WTC11 (cell line): ENCODE data around the gene SGCA. TPM values are rescaled to one million over a fixed set of nuclear protein-coding genes. Genes with fewer than 3 reads are reported as not detected.

Source experiments
- ATAC-seq: fragments of 200-7000 bp; cut with Tn5 transposase; 2 replicates; pipeline ENCODE4 v1.10.0; 2021; ENCODE audit warnings: mild to moderate bottlenecking, moderate library complexity
- CTCF ChIA-PET: fragments of 300-600 bp; sonication (Branson Sonifier 250); formaldehyde crosslinking; loops from one replicate; lab custom pipeline; 2021; ENCODE audit warnings: antibody characterized with exemption; lab: Charles Lee
- POLR2A ChIA-PET: fragments of 350-600 bp; sonication (Branson Sonifier 250); formaldehyde crosslinking; loops from one replicate; lab custom pipeline; 2021; ENCODE audit warnings: antibody characterized with exemption; lab: Charles Lee
- DNase-seq: peaks from one replicate; pipeline ENCODE4 v3.0.0; 2021; ENCODE audit warnings: low spot score
- H3K27ac Mint-ChIP-seq: 2 replicates; pipeline ENCODE4 v1.8.0; 2021; ENCODE audit warnings: mixed read lengths
- H3K27me3 Mint-ChIP-seq: 2 replicates; pipeline ENCODE4 v1.8.0; 2021; ENCODE audit warnings: low read depth, mild to moderate bottlenecking, moderate library complexity, mixed read lengths
- H3K36me3 Mint-ChIP-seq: 2 replicates; pipeline ENCODE4 v1.8.0; 2021; ENCODE audit warnings: mixed read lengths
- H3K4me1 Mint-ChIP-seq: 2 replicates; pipeline ENCODE4 v1.8.0; 2022; ENCODE audit warnings: mixed read lengths
- H3K4me3 Mint-ChIP-seq: 2 replicates; pipeline ENCODE4 v1.8.0; 2021; ENCODE audit warnings: mild to moderate bottlenecking, moderate library complexity, mixed read lengths
- H3K9me3 Mint-ChIP-seq: 2 replicates; pipeline ENCODE4 v1.8.0; 2021; ENCODE audit warnings: mixed read lengths
- ATF1 ChIP-seq: sonication (generic); formaldehyde crosslinking; IDR thresholded peaks from 2 replicates; pipeline ENCODE4 v1.8.1; 2023; ENCODE audit warnings: mild to moderate bottlenecking, moderate library complexity, missing genetic modification reagents
- ATF6 ChIP-seq: sonication (generic); formaldehyde crosslinking; IDR thresholded peaks from 2 replicates; pipeline ENCODE4 v1.8.1; 2023; ENCODE audit warnings: mild to moderate bottlenecking, missing genetic modification reagents
- CREM ChIP-seq: sonication (generic); formaldehyde crosslinking; IDR thresholded peaks from 2 replicates; pipeline ENCODE4 v1.8.1; 2022; ENCODE audit warnings: mild to moderate bottlenecking, missing genetic modification reagents, moderate library complexity
- CTCF ChIP-seq: fragments of 200-600 bp; IDR thresholded peaks from 2 replicates; pipeline ENCODE4 v1.8.0; 2022; ENCODE audit warnings: antibody characterized with exemption
- ESRRA ChIP-seq: sonication (generic); formaldehyde crosslinking; IDR thresholded peaks from 2 replicates; pipeline ENCODE4 v1.8.1; 2022; ENCODE audit warnings: mild to moderate bottlenecking, missing genetic modification reagents, borderline replicate concordance
- ETV6 ChIP-seq: sonication (generic); formaldehyde crosslinking; IDR thresholded peaks from 2 replicates; pipeline ENCODE4 v1.8.1; 2022; ENCODE audit warnings: mild to moderate bottlenecking, missing genetic modification reagents
- FOXK1 ChIP-seq: sonication (generic); formaldehyde crosslinking; IDR thresholded peaks from 2 replicates; pipeline ENCODE4 v1.8.0; 2022; ENCODE audit warnings: mild to moderate bottlenecking, moderate library complexity, missing genetic modification reagents
- GABPB1 ChIP-seq: sonication (generic); formaldehyde crosslinking; IDR thresholded peaks from 2 replicates; pipeline ENCODE4 v1.8.1; 2023; ENCODE audit warnings: mild to moderate bottlenecking, missing genetic modification reagents
- GTF2I ChIP-seq: fragments of 250-450 bp; sonication (Bioruptor Pico); conservative IDR thresholded peaks from 2 replicates; pipeline ENCODE4 v1.4.0; 2021; ENCODE audit warnings: mild to moderate bottlenecking
- HMGXB4 ChIP-seq: sonication (generic); formaldehyde crosslinking; IDR thresholded peaks from 2 replicates; pipeline ENCODE4 v1.8.1; 2023; ENCODE audit warnings: mild to moderate bottlenecking, moderate library complexity, missing genetic modification reagents
- JAZF1 ChIP-seq: fragments of 250-450 bp; sonication (Bioruptor Pico); IDR thresholded peaks from 2 replicates; pipeline ENCODE4 v1.9.0; 2021; ENCODE audit warnings: moderate library complexity, mild to moderate bottlenecking, inconsistent platforms
- MLX ChIP-seq: sonication (generic); formaldehyde crosslinking; IDR thresholded peaks from 2 replicates; pipeline ENCODE4 v1.8.1; 2023; ENCODE audit warnings: mild to moderate bottlenecking, missing genetic modification reagents, moderate library complexity
- SMAD3 ChIP-seq: sonication (generic); formaldehyde crosslinking; IDR thresholded peaks from 2 replicates; pipeline ENCODE4 v1.8.0; 2022; ENCODE audit warnings: missing genetic modification reagents, mild to moderate bottlenecking, borderline replicate concordance
- SMAD4 ChIP-seq: sonication (generic); formaldehyde crosslinking; IDR thresholded peaks from 2 replicates; pipeline ENCODE4 v1.8.0; 2022; ENCODE audit warnings: mild to moderate bottlenecking, missing genetic modification reagents
- SP1 ChIP-seq: sonication (generic); formaldehyde crosslinking; conservative IDR thresholded peaks from 2 replicates; pipeline ENCODE4 v1.8.1; 2022; ENCODE audit warnings: missing genetic modification reagents
- ZNF121 ChIP-seq: sonication (generic); formaldehyde crosslinking; IDR thresholded peaks from 2 replicates; pipeline ENCODE4 v1.8.0; 2023; ENCODE audit warnings: missing genetic modification reagents
- ZNF232 ChIP-seq: sonication (generic); formaldehyde crosslinking; IDR thresholded peaks from 2 replicates; pipeline ENCODE4 v1.8.0; 2022; ENCODE audit warnings: mild to moderate bottlenecking, missing genetic modification reagents
- ZNF317 ChIP-seq: sonication (generic); formaldehyde crosslinking; IDR thresholded peaks from 2 replicates; pipeline ENCODE4 v1.8.1; 2023; ENCODE audit warnings: low read depth, mild to moderate bottlenecking, moderate library complexity, missing genetic modification reagents, borderline replicate concordance
- ZNF512 ChIP-seq: sonication (generic); formaldehyde crosslinking; IDR thresholded peaks from 2 replicates; pipeline ENCODE4 v1.8.1; 2022; ENCODE audit warnings: missing genetic modification reagents, borderline replicate concordance
- total RNA-seq: library from RNA; stranded (reverse); gene quantifications from 3 replicates; pipeline ENCODE4 v1.2.3, GENCODE V29; 2021
- TF ChIP-seq, protein P1 (sequence below): sonication (generic); formaldehyde crosslinking; IDR thresholded peaks from 2 replicates; pipeline ENCODE4 v1.8.0; 2022; ENCODE audit warnings: mild to moderate bottlenecking, missing genetic modification reagents
- TF ChIP-seq, protein P2 (sequence below): fragments of 250-450 bp; sonication (Bioruptor Pico); IDR thresholded peaks from 2 replicates; pipeline ENCODE4 v2.1.2; 2022; ENCODE audit warnings: mild to moderate bottlenecking, moderate library complexity
- TF ChIP-seq, protein P3 (sequence below): sonication (generic); formaldehyde crosslinking; IDR thresholded peaks from 2 replicates; pipeline ENCODE4 v1.8.1; 2022; ENCODE audit warnings: mild to moderate bottlenecking, moderate library complexity, missing genetic modification reagents
- TF ChIP-seq, protein P4 (sequence below): sonication (generic); formaldehyde crosslinking; IDR thresholded peaks from 2 replicates; pipeline ENCODE4 v1.8.1; 2022; ENCODE audit warnings: low read depth, missing genetic modification reagents, borderline replicate concordance

The SGCA gene
- total RNA-seq, 1 experiment from 2014 or later, result 1.0 TPM

GRCh38 chr17:50188531-50188920, 22.7 kb downstream of the SGCA start (continued):
- TF ChIP-seq, protein P1, sequence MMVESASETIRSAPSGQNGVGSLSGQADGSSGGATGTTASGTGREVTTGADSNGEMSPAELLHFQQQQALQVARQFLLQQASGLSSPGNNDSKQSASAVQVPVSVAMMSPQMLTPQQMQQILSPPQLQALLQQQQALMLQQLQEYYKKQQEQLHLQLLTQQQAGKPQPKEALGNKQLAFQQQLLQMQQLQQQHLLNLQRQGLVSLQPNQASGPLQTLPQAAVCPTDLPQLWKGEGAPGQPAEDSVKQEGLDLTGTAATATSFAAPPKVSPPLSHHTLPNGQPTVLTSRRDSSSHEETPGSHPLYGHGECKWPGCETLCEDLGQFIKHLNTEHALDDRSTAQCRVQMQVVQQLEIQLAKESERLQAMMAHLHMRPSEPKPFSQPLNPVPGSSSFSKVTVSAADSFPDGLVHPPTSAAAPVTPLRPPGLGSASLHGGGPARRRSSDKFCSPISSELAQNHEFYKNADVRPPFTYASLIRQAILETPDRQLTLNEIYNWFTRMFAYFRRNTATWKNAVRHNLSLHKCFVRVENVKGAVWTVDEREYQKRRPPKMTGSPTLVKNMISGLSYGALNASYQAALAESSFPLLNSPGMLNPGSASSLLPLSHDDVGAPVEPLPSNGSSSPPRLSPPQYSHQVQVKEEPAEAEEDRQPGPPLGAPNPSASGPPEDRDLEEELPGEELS, result no peak
- TF ChIP-seq ZNF512 (no peak), ZNF232 (CRISPR knock-in tag) (no peak)

- ChIA-PET POLR2A (no interaction called here), CTCF (no interaction called here)
- TF ChIP-seq CTCF (no peak), MLX (no peak), JAZF1 (CRISPR knock-in tag) (no peak), GTF2I (CRISPR knock-in tag) (no peak), ZNF121 (no peak), SMAD3 (CRISPR knock-in tag) (no peak), ZNF317 (CRISPR knock-in tag) (no peak), FOXK1 (CRISPR knock-in tag) (no peak), SP1 (CRISPR knock-in tag) (no peak), ATF1 (no peak), HMGXB4 (no peak), GABPB1 (CRISPR knock-in tag) (no peak), SMAD4 (CRISPR knock-in tag) (no peak), ESRRA (no peak), ETV6 (no peak), CREM (CRISPR knock-in tag) (no peak), ATF6 (CRISPR knock-in tag) (no peak)
- TF ChIP-seq, protein P2, sequence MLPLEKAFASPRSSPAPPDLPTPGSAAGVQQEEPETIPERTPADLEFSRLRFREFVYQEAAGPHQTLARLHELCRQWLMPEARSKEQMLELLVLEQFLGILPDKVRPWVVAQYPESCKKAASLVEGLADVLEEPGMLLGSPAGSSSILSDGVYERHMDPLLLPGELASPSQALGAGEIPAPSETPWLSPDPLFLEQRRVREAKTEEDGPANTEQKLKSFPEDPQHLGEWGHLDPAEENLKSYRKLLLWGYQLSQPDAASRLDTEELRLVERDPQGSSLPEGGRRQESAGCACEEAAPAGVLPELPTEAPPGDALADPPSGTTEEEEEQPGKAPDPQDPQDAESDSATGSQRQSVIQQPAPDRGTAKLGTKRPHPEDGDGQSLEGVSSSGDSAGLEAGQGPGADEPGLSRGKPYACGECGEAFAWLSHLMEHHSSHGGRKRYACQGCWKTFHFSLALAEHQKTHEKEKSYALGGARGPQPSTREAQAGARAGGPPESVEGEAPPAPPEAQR (CRISPR knock-in tag), result no peak
- TF ChIP-seq, protein P3, sequence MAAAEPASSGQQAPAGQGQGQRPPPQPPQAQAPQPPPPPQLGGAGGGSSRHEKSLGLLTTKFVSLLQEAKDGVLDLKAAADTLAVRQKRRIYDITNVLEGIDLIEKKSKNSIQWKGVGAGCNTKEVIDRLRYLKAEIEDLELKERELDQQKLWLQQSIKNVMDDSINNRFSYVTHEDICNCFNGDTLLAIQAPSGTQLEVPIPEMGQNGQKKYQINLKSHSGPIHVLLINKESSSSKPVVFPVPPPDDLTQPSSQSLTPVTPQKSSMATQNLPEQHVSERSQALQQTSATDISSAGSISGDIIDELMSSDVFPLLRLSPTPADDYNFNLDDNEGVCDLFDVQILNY (CRISPR knock-in tag), result no peak
- TF ChIP-seq, protein P4, sequence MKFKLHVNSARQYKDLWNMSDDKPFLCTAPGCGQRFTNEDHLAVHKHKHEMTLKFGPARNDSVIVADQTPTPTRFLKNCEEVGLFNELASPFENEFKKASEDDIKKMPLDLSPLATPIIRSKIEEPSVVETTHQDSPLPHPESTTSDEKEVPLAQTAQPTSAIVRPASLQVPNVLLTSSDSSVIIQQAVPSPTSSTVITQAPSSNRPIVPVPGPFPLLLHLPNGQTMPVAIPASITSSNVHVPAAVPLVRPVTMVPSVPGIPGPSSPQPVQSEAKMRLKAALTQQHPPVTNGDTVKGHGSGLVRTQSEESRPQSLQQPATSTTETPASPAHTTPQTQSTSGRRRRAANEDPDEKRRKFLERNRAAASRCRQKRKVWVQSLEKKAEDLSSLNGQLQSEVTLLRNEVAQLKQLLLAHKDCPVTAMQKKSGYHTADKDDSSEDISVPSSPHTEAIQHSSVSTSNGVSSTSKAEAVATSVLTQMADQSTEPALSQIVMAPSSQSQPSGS (CRISPR knock-in tag), result no peak
- TF ChIP-seq, all 79 proteins: peak for 0
Measured at GRCh38 chr17:50188921-50189549, 23.2 kb downstream of the SGCA start.

More at GRCh38 chr17:50188921-50189549, 23.2 kb downstream of the SGCA start:
- ATAC-seq, result no peak
- Mint-ChIP-seq H3K9me3 (no peaks in the 10 kb centered on the region), H3K4me3 (no peak overlapping the region), H3K27me3 (no peaks in the 10 kb centered on the region), H3K4me1 (peaks cover 12% of the 10 kb centered on the region), H3K36me3 (peaks cover 17% of the 10 kb centered on the region), H3K27ac (no peak overlapping the region)
- no peak for DNase-seq
